HG03280 (cell line): Measurements from ENCODE around the gene PGM5.

Source experiments
- ATAC-seq: cut with Tn5 transposase; IDR thresholded peaks from one replicate; pipeline ENCODE4 v1.9.1; 2021; ENCODE audit warnings: mild to moderate bottlenecking, moderate library complexity; ENCODE audit not compliant: unreplicated experiment

The PGM5 gene

GRCh38 chr9:68493541-68493940 is 137.1 kb downstream of the PGM5 start:
- ATAC-seq, result no peak

- ATAC-seq, result no peak
Measured at GRCh38 chr9:68493958-68494577, 137.7 kb downstream of the PGM5 start.

GRCh38 chr9:68495247-68495646 is 138.8 kb downstream of the PGM5 start:
- no peak for ATAC-seq

- ATAC-seq, result no peak
Measured at GRCh38 chr9:68496356-68496755, 139.9 kb downstream of the PGM5 start.

GRCh38 chr9:68497629-68498028 is 141.2 kb downstream of the PGM5 start:
- ATAC-seq, result no peak

GRCh38 chr9:68498816-68499215 is 142.4 kb downstream of the PGM5 start:
- no peak for ATAC-seq

GRCh38 chr9:68500457-68501381 is 144.3 kb downstream of the PGM5 start:
- no peak for ATAC-seq

GRCh38 chr9:68502279-68502678 is 145.9 kb downstream of the PGM5 start:
- ATAC-seq, result no peak

GRCh38 chr9:68505681-68506409 is 149.4 kb downstream of the PGM5 start:
- peak; percentile 70 for ATAC-seq

GRCh38 chr9:68506551-68506950 is 150.1 kb downstream of the PGM5 start:
- no peak for ATAC-seq

- ATAC-seq, result no peak
Measured at GRCh38 chr9:68507130-68507805, 150.9 kb downstream of the PGM5 start.

GRCh38 chr9:68507806-68508145 is 151.4 kb downstream of the PGM5 start:
- ATAC-seq, result no peak

GRCh38 chr9:68508547-68508946 is 152.1 kb downstream of the PGM5 start:
- no peak for ATAC-seq

- ATAC-seq, result no peak
Measured at GRCh38 chr9:68509689-68510088, 153.3 kb downstream of the PGM5 start.

GRCh38 chr9:68513385-68513784 is 157.0 kb downstream of the PGM5 start:
- no peak for ATAC-seq

GRCh38 chr9:68513981-68514380 is 157.6 kb downstream of the PGM5 start:
- ATAC-seq, result no peak

GRCh38 chr9:68515326-68516017 is 159.1 kb downstream of the PGM5 start:
- ATAC-seq, result no peak

GRCh38 chr9:68522131-68522530 is 165.7 kb downstream of the PGM5 start:
- no peak for ATAC-seq

GRCh38 chr9:68522954-68523353 is 166.5 kb downstream of the PGM5 start:
- no peak for ATAC-seq

- ATAC-seq, result no peak
Measured at GRCh38 chr9:68523367-68523936, 167.0 kb downstream of the PGM5 start.
